Renal cortex interstitium (tissue), 11 donors: ENCODE measurements around the gene CIPC. TPM values are rescaled to one million over a fixed set of nuclear protein-coding genes. Genes with fewer than 3 reads are reported as not detected.

Source experiments
- DNase-seq, 11 donors: peaks; one replicate each; pipeline ENCODE4 v3.0.0-alpha.2; 2013; ENCODE audit warnings: low read depth in 9 of 11, low spot score in 4 of 11; ENCODE audit errors: extremely low read depth in 1 of 11
- polyA plus RNA-seq, 3 donors: library from polyadenylated mRNA; unstranded; fragments of 120-200 nt; gene quantifications; one replicate each; pipeline ENCODE4 v1.2.1, GENCODE V29; 2013; ENCODE audit not compliant: insufficient read length in 3 of 3

The CIPC gene
- polyA plus RNA-seq, 3 donors: 21.8 to 29.0 (median 26.0) TPM

DNA sequence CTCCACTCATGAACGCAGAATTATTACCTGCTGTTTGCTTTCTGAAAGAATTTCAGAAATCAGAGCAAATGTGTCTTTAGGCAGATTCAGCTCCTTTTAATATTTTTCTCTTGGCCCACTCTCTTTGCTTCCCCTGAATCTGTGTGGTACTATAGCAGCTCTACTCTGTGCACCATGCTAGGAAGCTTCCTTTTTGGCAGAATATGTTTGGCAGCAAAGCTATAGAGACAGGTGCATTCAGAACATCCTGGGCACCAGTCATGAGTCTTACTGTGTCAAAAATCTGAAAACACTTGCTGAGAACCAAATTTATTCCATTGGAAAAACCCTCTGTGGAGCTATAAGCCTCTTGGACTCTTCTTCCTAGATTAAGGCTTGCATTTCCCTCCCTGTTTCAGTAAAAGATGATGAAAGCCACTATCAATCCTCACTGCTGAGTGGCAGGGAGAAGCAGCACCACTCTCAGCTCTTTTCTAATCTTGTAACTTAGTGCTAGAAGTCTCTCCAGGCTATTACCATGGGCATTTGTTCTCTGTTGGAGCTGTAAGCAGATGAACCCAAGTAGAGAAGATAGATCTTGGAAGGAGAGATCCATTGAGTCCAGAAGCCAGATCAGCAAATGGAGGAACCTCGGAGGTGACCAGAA, 18.2 kb downstream of the CIPC start:
- no peak for DNase-seq

- no peak for DNase-seq
These were observed 21.8 kb downstream of the CIPC start for GRCh38 chr14:77119851-77120250.

- DNase-seq: no peak
These were observed 23.0 kb downstream of the CIPC start for GRCh38 chr14:77120771-77121743.

DNA sequence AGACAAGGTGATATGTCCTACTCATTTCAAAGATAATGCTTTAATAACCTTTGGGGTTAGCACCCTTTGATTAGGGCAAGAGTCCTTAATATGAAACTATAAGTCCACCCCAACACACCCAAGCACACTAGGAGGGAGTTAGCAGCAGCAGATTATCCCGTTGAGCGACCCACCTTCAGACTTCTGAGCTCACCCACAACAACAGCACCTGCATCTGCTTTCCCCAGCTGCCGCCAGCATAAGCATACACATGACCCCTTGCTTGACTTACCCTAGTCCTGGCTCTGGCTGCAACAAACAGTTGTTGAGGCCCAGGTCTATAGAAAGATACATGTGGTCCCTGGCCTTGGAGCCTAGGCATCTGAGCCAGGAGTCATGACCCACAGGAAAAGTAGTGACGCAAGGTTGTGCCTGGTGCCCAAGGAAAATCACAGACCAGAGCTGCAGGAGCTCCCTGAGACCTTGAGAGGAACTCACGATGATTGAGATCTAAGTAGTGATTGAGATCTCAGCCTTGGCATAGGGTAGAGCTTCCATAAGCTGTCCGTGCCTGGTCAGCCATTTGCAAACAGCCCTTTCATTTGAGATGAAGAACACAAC, 24.6 kb downstream of the CIPC start:
- no peak for DNase-seq

DNA sequence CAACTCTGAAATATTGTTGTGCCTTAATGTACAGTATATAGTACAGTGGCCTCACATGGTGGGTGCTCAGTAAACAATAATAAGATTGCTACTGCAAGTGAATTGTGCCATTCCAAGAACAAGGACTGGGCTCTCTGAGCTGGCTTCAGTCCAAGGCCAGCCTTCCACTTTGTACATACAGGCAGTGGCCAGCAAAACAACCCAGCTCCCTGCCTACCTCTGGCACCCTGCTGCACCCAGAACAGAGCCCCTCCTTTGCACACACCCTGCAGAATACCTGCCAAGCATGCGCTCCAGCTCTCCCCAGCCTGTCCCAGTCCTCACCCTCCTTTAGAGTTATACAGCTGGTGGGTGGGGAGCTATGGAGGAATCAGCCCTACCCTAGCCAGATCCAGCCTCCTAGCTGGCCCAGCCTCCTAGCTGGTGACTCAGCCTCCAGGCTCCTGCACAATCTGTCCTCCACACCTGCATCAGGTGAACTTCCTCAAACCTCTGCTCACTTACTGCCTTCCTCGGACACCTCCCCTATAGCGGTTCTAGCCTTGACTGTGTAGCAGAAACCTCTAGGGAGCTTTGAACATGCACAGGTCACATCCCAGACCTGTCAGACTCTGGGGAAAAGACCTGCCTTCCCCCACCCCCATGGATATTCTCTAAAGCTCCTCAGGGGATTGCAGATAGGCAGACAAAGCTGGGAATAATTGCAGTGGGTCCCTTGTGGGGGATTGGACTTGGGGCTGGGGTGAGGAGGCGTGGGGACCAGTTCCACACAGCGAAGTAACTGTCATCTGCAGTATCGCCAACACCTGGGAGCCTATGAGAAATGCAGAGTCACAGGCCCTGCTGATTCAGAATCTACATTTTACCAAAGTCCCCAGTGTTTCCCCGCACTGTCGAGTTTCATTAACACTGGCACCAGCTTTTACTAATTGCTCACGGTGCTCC, 25.6 kb downstream of the CIPC start:
- DNase-seq: no peak

- DNase-seq: peak in 1 of 11 donors; percentile 54
These were observed 26.6 kb downstream of the CIPC start for GRCh38 chr14:77124345-77125280.

DNA sequence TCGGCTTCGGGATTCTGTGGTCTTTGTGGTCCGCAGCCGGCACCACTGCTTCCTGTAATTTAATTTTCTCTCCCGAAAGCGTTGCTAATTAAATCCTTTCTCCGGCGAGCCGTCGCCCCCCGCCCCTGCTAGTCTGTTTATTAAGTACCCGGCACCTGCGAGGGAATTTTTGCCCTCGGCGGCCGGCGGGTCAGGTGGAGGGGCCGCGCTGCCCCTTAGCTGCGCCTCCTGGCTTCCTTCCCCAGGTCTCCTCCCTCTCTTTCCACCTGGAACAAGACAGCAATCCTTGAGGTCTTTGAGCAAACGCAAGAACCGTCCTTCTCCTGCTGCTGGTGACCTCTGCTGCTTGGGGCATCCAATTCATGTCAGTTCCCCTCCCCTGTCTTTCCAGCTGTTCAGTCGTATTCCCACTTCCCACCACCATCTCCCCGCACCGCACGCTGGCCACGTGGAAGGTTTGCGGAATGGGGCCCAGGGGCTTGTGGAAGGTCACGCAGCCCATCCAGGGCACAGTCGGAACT, 27.3 kb downstream of the CIPC start:
- no peak for DNase-seq

GRCh38 chr14:77125823-77126325, 27.8 kb downstream of the CIPC start:
- DNase-seq: no peak

GRCh38 chr14:77126461-77126990, 28.5 kb downstream of the CIPC start:
- no peak for DNase-seq

- DNase-seq: no peak
These were observed 30.4 kb downstream of the CIPC start for GRCh38 chr14:77128414-77128891.

- no peak for DNase-seq
These were observed 32.3 kb downstream of the CIPC start for GRCh38 chr14:77130386-77130785.

DNA sequence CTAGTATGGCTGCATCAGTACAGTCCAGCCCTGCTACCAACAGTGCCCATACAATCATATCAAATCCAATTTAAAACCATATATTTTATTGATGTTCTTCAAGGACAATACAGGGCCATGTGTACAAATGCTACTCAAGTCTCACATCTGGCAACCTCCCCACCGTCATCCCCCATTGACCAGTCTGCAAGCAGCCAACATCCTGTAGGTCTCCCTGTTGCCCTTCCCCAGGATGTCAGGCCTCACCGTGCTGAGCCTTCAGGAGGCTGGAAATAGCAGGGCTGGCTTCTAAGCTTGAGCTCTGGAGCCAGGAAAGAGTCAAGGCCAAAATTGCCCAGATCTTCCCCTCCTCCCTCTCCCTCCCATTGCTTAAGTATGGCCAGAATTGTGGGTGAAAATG, 33.1 kb downstream of the CIPC start:
- DNase-seq: no peak

- DNase-seq: no peak
These were observed 33.9 kb downstream of the CIPC start for GRCh38 chr14:77131871-77132486.

GRCh38 chr14:77133720-77134338, 35.8 kb downstream of the CIPC start:
- DNase-seq: peak; percentile 75 to 94 (median 86)

DNA sequence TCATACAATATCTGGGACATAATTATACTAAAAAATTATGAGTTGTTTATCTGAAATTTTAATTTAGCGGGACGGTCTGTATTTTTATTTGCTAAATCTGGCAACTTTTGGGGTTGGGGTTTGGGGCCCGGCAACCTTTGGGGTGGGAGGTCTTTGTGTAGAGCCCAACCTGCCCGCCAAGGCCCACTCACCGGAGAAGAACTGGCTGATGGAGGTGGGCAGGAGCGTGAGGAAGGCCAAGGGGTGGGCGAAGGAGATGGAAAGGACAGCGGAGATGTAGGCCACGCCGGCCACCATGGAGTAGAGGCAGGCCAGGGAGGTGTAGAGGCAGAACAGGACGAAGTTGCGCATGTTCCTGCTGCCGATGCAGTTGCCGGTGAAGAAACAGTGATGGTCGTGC, 41.0 kb downstream of the CIPC start:
- DNase-seq: no peak
